SH-SY5Y (cell line): ENCODE measurements around the gene AGBL1.
A peak's percentile ranks its signal among the peaks of the same experiment; 100 is the strongest.

Experiments used
- GATA2 ChIP-seq: IDR thresholded peaks from 2 replicates; pipeline ENCODE4 v1.6.1; 2011; ENCODE audit warnings: mild to moderate bottlenecking, low read depth, low read length
- GATA3 ChIP-seq: IDR thresholded peaks from 2 replicates; pipeline ENCODE4 v1.6.1; 2011; ENCODE audit warnings: low read depth, mild to moderate bottlenecking, low read length, moderate library complexity

AGBL1 gene

GRCh38 chr15:86392296-86392695, 312.6 kb downstream of the AGBL1 start:
- TF ChIP-seq GATA2 (no peak), GATA3 (peak; percentile 87)

GRCh38 chr15:86392874-86393273, 313.2 kb downstream of the AGBL1 start:
- TF ChIP-seq GATA2 (no peak), GATA3 (no peak)

- TF ChIP-seq GATA2 = no peak
- TF ChIP-seq GATA3 = no peak
Measured at GRCh38 chr15:86394866-86395265, 315.2 kb downstream of the AGBL1 start.

- TF ChIP-seq GATA2 = no peak
- no peak for TF ChIP-seq GATA3
Measured at GRCh38 chr15:86399041-86399954, 319.6 kb downstream of the AGBL1 start.

- TF ChIP-seq GATA2 = no peak
- no peak for TF ChIP-seq GATA3
Measured at GRCh38 chr15:86403221-86403620, 323.6 kb downstream of the AGBL1 start.

GRCh38 chr15:86403914-86404583, 324.4 kb downstream of the AGBL1 start:
- TF ChIP-seq GATA2 (no peak), GATA3 (no peak)

GRCh38 chr15:86408261-86408660, 328.6 kb downstream of the AGBL1 start:
- TF ChIP-seq GATA2 (no peak), GATA3 (no peak)

GRCh38 chr15:86411916-86412315, 332.2 kb downstream of the AGBL1 start:
- no peak for TF ChIP-seq GATA3
- TF ChIP-seq GATA2 = no peak

- TF ChIP-seq GATA3 (no peak), GATA2 (no peak)
Measured at GRCh38 chr15:86413191-86413590, 333.5 kb downstream of the AGBL1 start.

- TF ChIP-seq GATA2 (no peak), GATA3 (no peak)
Measured at GRCh38 chr15:86425746-86426145, 346.1 kb downstream of the AGBL1 start.

GRCh38 chr15:86432861-86433260, 353.2 kb downstream of the AGBL1 start:
- TF ChIP-seq GATA3 = no peak
- no peak for TF ChIP-seq GATA2

GRCh38 chr15:86433983-86434382, 354.3 kb downstream of the AGBL1 start:
- TF ChIP-seq GATA3 (no peak), GATA2 (no peak)

GRCh38 chr15:86439614-86440013, 359.9 kb downstream of the AGBL1 start:
- no peak for TF ChIP-seq GATA2

- TF ChIP-seq GATA2 = no peak
- TF ChIP-seq GATA3 = no peak
Measured at GRCh38 chr15:86444527-86444926, 364.9 kb downstream of the AGBL1 start.

GRCh38 chr15:86445579-86446252, 366.0 kb downstream of the AGBL1 start:
- TF ChIP-seq GATA2 (no peak), GATA3 (no peak)
